ENCODE measurements around the gene SAMD1.

The SAMD1 gene

GRCh38 chr19:14090509-14091080, at the start of gene SAMD1:
TSS of gene SAMD1 (minus strand) at chr19:14090751.
- no peak for DNase-seq (ENCODE audit: low read depth, low spot score)

GRCh38 chr19:14139944-14140343, 49.4 kb upstream of the SAMD1 start:
- no peak for DNase-seq (ENCODE audit: low read depth, low spot score)

GRCh38 chr19:14138576-14139265, 48.2 kb upstream of the SAMD1 start:
- no peak for DNase-seq (ENCODE audit: low read depth, low spot score)

GRCh38 chr19:14136509-14137281, 46.1 kb upstream of the SAMD1 start, which contains the start of gene ASF1B:
TSS of gene ASF1B (minus strand) at chr19:14136589. CDS start at chr19:14136456, 133 bp downstream.
- DNase-seq (ENCODE audit: low read depth, low spot score) = peak; percentile 99

GRCh38 chr19:14135985-14136508, 45.5 kb upstream of the SAMD1 start:
- DNase-seq (ENCODE audit: low read depth, low spot score) = no peak

GRCh38 chr19:14135355-14135754, 44.8 kb upstream of the SAMD1 start:
- DNase-seq (ENCODE audit: low read depth, low spot score) = no peak

- DNase-seq (ENCODE audit: low read depth, low spot score) = no peak
Measured at GRCh38 chr19:14127929-14128509, 37.5 kb upstream of the SAMD1 start.

- DNase-seq (ENCODE audit: low read depth, low spot score) = no peak
Measured at GRCh38 chr19:14127176-14127575, 36.6 kb upstream of the SAMD1 start.

GRCh38 chr19:14122924-14123323, 32.4 kb upstream of the SAMD1 start:
- no peak for DNase-seq (ENCODE audit: low read depth, low spot score)

- DNase-seq (ENCODE audit: low read depth, low spot score) = no peak
Measured at GRCh38 chr19:14120497-14120780, 29.9 kb upstream of the SAMD1 start.

GRCh38 chr19:14119644-14120496, 29.3 kb upstream of the SAMD1 start:
- no peak for DNase-seq (ENCODE audit: low read depth, low spot score)

GRCh38 chr19:14119146-14119545, 28.6 kb upstream of the SAMD1 start:
- DNase-seq (ENCODE audit: low read depth, low spot score) = no peak

GRCh38 chr19:14118165-14119051, 27.9 kb upstream of the SAMD1 start:
- DNase-seq (ENCODE audit: low read depth, low spot score) = no peak

- DNase-seq (ENCODE audit: low read depth, low spot score) = peak; percentile 95
Measured at GRCh38 chr19:14117668-14118164, 27.2 kb upstream of the SAMD1 start, which contains the start of gene PRKACA. TSS of gene PRKACA (minus strand) at chr19:14117762. CDS start at chr19:14117547, 215 bp downstream.

- no peak for DNase-seq (ENCODE audit: low read depth, low spot score)
Measured at GRCh38 chr19:14116918-14117578, 26.5 kb upstream of the SAMD1 start.

- DNase-seq (ENCODE audit: low read depth, low spot score) = no peak
Measured at GRCh38 chr19:14116525-14116917, 26.0 kb upstream of the SAMD1 start.

GRCh38 chr19:14115756-14116155, 25.2 kb upstream of the SAMD1 start:
- no peak for DNase-seq (ENCODE audit: low read depth, low spot score)

GRCh38 chr19:14114854-14115253, 24.3 kb upstream of the SAMD1 start:
- no peak for DNase-seq (ENCODE audit: low read depth, low spot score)

- no peak for DNase-seq (ENCODE audit: low read depth, low spot score)
Measured at GRCh38 chr19:14114439-14114838, 23.9 kb upstream of the SAMD1 start.

Measured in iPS DF 19.7 (cell line).